ENCODE measurements around the gene MARCKS. TPM values are rescaled to one million over a fixed set of nuclear protein-coding genes. Genes with fewer than 3 reads are reported as not detected.

Gene MARCKS
- total and polyA plus RNA-seq, 2 of the 13 experiments (the other 11 are each of a cell fraction or from before 2014, with no cell fraction given) = 30.5 to 39.5 TPM

DNA sequence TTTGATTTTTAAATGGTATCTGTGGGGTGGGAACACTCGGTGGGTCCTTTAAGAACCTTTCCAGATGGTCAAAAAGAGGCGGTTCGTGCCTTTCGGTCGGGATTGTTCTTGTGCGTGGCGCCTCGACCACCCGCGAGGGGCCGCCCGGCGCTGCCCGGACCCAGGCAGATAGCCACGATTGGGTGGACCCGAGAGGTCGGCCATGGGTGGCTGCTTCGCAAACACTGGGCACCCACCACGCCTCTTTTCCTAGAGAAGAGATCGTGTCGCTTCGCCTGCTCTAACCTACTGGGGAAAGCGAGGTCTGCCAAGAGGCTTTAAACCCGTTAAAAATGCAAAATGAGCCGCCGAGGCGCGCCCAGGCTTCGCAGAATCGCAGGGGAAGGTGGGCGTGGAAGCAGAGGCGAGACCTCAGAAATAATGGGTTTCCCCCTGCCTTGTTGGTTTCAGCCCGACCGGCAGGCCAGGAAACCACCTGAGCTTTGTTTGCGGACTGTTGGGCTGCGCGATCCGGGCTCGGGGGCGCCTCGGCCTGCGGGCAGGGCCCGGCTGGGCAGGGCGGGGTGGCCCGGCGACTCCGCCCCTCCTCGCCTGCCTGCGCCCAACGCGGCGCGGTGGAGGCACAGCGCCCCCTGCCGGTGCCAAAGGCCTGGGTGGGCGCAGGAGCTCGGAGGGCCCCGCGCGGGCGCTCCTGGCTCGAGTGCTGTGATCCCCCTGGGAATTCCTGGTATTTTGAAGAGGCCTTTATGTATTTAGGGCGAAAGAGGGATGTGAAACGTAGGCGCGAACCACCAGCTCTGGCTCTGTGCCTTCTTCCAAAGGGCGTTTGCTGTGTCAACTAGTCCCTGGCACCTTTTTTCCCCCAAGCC, 1.6 kb downstream of the MARCKS start (continued):
- peak; percentile 60; the same call in 1 of the 2 replicates for TF ChIP-seq ARID2 (CRISPR knock-in tag; IDR thresholded peaks at IDR 0.05; ENCODE audit: borderline replicate concordance)
- TF ChIP-seq ZNF570 (CRISPR knock-in tag; IDR thresholded peaks at IDR 0.05; ENCODE audit: borderline replicate concordance) = no peak
- TF ChIP-seq GLI4 (CRISPR knock-in tag; IDR thresholded peaks at IDR 0.05; ENCODE audit: borderline replicate concordance) = no peak
- TF ChIP-seq, protein P1, sequence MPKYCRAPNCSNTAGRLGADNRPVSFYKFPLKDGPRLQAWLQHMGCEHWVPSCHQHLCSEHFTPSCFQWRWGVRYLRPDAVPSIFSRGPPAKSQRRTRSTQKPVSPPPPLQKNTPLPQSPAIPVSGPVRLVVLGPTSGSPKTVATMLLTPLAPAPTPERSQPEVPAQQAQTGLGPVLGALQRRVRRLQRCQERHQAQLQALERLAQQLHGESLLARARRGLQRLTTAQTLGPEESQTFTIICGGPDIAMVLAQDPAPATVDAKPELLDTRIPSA (CRISPR knock-in tag; IDR thresholded peaks at IDR 0.05; ENCODE audit: borderline replicate concordance) = no peak
- no peak; the same call in 1 of the 2 replicates for TF ChIP-seq ZNF878 (CRISPR knock-in tag; IDR thresholded peaks at IDR 0.05)
- no peak for TF ChIP-seq ZNF749 (CRISPR knock-in tag; IDR thresholded peaks at IDR 0.05; ENCODE audit: borderline replicate concordance)
- TF ChIP-seq, protein P2, sequence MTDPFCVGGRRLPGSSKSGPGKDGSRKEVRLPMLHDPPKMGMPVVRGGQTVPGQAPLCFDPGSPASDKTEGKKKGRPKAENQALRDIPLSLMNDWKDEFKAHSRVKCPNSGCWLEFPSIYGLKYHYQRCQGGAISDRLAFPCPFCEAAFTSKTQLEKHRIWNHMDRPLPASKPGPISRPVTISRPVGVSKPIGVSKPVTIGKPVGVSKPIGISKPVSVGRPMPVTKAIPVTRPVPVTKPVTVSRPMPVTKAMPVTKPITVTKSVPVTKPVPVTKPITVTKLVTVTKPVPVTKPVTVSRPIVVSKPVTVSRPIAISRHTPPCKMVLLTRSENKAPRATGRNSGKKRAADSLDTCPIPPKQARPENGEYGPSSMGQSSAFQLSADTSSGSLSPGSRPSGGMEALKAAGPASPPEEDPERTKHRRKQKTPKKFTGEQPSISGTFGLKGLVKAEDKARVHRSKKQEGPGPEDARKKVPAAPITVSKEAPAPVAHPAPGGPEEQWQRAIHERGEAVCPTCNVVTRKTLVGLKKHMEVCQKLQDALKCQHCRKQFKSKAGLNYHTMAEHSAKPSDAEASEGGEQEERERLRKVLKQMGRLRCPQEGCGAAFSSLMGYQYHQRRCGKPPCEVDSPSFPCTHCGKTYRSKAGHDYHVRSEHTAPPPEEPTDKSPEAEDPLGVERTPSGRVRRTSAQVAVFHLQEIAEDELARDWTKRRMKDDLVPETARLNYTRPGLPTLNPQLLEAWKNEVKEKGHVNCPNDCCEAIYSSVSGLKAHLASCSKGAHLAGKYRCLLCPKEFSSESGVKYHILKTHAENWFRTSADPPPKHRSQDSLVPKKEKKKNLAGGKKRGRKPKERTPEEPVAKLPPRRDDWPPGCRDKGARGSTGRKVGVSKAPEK (CRISPR knock-in tag; IDR thresholded peaks at IDR 0.05; ENCODE audit: borderline replicate concordance) = peak; percentile 13; the same call in 1 of the 2 replicates
- TF ChIP-seq, protein P3, sequence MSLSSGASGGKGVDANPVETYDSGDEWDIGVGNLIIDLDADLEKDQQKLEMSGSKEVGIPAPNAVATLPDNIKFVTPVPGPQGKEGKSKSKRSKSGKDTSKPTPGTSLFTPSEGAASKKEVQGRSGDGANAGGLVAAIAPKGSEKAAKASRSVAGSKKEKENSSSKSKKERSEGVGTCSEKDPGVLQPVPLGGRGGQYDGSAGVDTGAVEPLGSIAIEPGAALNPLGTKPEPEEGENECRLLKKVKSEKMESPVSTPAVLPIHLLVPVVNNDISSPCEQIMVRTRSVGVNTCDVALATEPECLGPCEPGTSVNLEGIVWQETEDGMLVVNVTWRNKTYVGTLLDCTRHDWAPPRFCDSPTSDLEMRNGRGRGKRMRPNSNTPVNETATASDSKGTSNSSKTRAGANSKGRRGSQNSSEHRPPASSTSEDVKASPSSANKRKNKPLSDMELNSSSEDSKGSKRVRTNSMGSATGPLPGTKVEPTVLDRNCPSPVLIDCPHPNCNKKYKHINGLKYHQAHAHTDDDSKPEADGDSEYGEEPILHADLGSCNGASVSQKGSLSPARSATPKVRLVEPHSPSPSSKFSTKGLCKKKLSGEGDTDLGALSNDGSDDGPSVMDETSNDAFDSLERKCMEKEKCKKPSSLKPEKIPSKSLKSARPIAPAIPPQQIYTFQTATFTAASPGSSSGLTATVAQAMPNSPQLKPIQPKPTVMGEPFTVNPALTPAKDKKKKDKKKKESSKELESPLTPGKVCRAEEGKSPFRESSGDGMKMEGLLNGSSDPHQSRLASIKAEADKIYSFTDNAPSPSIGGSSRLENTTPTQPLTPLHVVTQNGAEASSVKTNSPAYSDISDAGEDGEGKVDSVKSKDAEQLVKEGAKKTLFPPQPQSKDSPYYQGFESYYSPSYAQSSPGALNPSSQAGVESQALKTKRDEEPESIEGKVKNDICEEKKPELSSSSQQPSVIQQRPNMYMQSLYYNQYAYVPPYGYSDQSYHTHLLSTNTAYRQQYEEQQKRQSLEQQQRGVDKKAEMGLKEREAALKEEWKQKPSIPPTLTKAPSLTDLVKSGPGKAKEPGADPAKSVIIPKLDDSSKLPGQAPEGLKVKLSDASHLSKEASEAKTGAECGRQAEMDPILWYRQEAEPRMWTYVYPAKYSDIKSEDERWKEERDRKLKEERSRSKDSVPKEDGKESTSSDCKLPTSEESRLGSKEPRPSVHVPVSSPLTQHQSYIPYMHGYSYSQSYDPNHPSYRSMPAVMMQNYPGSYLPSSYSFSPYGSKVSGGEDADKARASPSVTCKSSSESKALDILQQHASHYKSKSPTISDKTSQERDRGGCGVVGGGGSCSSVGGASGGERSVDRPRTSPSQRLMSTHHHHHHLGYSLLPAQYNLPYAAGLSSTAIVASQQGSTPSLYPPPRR (CRISPR knock-in tag; IDR thresholded peaks at IDR 0.05; ENCODE audit: borderline replicate concordance) = no peak
- TF ChIP-seq ZNF136 (CRISPR knock-in tag; IDR thresholded peaks at IDR 0.05; ENCODE audit: low read depth) = 0 out of 2 replicates have a peak, but pooled peaks have one; percentile 41
- TF ChIP-seq ZFP41 (CRISPR knock-in tag; IDR thresholded peaks at IDR 0.05; ENCODE audit: borderline replicate concordance) = no peak
- no peak for TF ChIP-seq TAF15 (IDR thresholded peaks at IDR 0.05; ENCODE audit: low read depth, low read length, poor library complexity, severe bottlenecking)
- TF ChIP-seq NR3C1 (CRISPR knock-in tag; IDR thresholded peaks at IDR 0.05) = no peak
- peak; percentile 55; the same call in 1 of the 2 replicates for TF ChIP-seq ZSCAN25 (CRISPR knock-in tag; IDR thresholded peaks at IDR 0.05)
- no peak for TF ChIP-seq PCBP1 (IDR thresholded peaks at IDR 0.05; ENCODE audit: borderline replicate concordance, low read depth, low read length)
- TF ChIP-seq LBX2 (CRISPR knock-in tag; IDR thresholded peaks at IDR 0.05; ENCODE audit: borderline replicate concordance) = 0 out of 2 replicates have a peak, but pooled peaks have one; percentile 45
- no peak; the same call in 1 of the 2 replicates for TF ChIP-seq ZNF816 (CRISPR knock-in tag; IDR thresholded peaks at IDR 0.05; ENCODE audit: borderline replicate concordance)
- TF ChIP-seq ZNF75D (CRISPR knock-in tag; IDR thresholded peaks at IDR 0.05; ENCODE audit: borderline replicate concordance) = no peak
- no peak for TF ChIP-seq NFRKB (IDR thresholded peaks at IDR 0.05)
- no peak; the same call in 1 of the 2 replicates for TF ChIP-seq ZNF629 (CRISPR knock-in tag; conservative IDR thresholded peaks at IDR 0.05)
